Activated CD4-positive, alpha-beta T cell treated with anti-CD3 and anti-CD28 coated beads for 1 hour (primary cell): ENCODE data around the gene ANKS6.

ENCODE experiments used
- DNase-seq: peaks from one replicate; pipeline ENCODE4 v3.0.0-alpha.2; 2020

Gene ANKS6

DNA sequence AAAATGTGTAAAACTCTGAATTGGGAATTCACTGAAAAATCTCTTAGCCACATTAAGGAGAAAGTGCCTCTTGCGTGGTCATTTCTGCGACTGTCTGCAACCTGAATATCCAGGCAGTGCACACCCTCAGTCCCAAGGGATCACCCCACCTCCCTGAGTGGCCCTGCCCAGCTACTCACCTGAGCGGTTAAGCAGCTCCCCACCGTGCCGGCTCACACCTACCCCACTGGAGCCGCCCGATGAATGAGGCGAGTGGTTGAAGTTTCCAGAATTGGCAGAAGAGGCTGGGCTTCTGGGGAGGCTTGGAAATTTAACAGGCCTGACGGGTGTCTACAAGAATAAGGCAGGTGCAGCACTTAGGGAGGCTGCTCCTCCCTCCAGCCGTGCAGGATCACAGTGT is 25.6 kb downstream of the ANKS6 start:
- DNase-seq = no peak

DNA sequence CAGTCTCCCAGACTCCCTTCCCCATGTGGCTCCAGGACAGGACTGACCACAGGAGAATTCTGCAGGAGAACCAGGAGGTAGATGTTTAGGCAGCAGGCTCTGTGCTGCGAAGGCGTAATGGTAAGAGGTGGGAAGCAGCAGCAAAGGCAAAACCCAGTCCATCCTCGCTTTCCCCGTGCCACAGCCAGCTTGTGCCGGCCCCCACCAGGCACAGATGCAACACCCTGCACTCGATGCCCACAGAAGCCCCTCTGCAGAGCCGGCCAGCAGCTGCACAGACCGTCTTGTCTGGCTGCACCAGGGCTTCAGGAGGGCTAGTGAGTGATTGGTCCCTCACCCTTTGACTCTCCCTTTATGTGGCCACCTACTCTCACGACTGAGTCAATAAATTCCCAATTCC is 28.0 kb downstream of the ANKS6 start:
- DNase-seq = no peak

DNA sequence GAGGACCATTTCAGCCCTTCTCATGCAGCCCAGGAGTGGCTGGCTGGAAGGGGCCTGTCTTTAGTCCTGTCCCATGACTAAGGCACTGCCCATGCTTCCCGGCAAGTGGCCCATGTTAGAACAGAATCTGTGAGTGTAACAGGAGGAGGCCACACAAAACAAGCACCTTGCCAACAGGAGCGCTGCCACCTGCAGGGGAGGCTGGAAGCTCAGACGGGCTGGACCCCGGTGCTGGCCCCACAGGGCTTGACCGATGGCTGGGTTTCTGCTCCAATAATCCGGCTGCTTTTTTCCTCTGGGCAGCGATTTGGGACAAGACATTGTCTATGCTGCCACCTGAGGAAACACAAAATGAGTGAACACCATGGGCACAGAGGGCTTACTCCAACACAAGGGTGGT is 28.4 kb downstream of the ANKS6 start:
- DNase-seq = no peak

DNA sequence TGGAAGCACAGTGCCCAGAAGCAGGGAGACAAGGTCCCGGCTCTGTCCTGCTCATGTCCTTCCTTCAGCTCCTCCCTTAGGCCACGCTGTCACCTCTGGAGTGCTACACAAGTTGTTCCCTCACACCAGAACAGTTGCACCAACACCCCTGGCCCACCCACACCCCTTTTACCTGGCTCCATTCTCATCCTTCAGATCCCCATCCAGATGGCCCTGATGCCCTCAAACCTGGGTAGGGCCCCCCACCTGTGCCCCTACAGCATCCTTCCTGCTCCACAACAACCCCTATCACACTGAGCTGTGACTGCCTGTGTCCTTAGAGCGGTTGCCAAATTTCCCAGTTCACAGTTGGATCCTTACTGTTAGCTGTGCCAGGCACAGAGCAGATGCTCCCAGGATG is 29.2 kb downstream of the ANKS6 start:
- no peak for DNase-seq

DNA sequence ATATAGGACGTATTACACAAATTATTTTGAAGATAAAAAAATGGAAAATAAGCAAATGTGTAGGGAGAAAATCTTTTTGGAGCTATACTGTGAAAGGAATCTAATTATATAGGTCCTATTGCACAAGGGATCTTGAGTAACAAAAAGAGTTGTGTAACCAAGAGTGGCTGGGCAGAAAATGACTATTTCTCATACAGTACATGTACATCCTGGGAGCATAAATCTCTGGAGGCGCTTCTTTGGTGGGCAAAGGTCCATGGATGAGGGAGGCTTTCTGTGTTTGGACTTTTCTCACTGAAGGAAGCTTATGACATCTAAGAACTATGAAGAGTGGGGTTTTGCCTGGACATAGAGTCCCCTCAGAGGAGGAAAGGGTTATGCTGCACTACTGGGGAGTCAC is 29.8 kb downstream of the ANKS6 start:
- DNase-seq = no peak

DNA sequence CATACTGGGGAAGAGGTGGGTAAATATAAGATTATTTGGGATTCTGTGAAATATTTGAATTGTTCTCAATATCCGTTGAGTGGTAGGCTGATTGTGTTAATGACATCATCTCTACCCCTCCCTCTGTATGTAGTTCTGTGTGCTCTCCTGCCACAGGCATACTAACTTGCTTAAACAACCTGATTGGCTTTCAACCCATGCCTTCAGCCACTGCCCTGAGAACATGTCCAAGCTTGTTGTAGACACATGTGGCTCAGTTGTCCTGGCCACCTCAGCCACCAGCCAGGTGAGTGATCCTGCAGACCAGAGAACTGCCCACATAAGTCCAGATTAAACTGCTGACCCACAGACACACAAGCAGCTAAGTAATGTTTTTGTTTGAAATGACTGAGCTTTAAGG is 31.1 kb downstream of the ANKS6 start:
- DNase-seq = no peak

DNA sequence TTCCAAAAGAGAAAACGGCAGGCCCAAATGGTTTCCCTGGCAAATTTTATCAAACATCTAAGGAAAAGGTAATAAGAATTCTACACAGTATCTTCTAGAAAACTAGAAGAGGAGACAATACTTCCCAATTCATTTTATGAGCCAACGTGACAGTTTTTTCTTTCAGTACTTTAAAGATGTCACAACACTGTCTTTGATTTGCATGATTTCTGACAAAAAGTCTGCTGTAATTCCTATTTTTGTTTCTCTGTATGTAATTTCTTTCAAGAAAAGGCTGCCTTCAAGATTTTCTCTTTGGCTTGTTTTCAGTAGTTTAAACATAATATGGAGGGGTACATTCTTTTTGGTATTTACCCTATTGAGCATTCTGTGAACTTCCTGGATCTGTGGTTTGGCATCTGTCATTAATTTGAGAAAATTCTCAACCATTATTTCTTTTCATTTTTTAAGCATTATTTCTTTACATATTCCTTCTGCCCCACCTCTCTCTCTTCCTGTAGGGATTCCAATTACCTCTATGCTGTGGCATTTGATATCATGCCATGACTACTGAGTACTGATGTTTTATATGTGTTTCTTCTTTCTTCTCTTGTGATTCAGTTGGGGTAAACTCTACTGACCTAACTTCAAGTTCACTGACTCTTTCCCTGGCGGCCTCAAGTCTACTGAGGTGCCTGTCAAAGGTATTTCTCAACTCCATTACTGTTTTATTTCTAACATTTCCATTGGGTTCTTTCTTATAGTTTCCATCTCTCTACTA is 32.2 kb downstream of the ANKS6 start:
- no peak for DNase-seq

DNA sequence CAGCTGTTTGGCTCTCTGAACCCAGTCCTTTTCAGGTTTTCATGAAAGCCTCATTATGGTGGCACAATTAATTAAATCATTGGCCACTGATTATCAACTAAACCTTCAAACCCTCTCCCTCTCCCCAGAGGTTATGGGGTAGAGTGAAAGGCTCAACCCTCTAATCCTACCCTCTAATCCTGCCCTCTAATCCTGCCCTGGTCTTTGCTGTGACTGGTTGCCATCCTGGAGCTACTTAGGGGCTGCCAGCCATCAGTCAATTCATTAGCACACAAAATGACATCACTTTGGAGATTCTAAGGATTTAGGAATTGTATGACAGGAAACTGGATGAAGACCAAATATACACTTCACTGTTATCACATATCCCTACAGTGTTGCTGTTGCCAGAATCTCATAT is 36.1 kb downstream of the ANKS6 start:
- DNase-seq = no peak

DNA sequence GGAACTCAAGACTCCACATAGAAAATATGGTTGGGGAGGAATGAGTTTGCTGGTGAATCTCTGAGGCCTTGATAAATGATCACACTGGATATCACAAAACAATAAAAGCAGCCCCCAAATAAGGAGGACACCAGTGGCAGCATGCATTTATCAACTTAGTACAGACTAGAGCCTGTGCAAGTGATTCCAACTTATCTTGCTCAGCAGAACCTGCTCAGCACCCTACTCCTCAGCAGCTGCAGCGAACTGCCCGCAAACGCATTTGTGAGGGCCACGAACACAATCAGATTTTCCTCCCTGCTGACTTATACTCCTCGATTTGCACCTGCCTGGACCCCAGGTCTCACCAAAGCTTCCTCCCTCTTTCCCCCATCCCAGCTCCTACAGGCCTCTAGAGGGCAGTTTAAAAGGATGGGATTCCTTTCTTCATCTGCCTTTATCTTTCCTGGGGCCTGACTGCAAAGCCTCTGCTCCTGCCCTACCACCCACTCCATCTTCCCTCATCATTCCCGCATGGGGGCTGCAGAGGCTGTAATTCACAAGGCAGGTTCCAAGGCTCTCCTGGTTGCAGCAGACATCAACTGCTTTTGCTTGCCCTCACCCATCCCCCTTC is 41.2 kb downstream of the ANKS6 start:
- no peak for DNase-seq

DNA sequence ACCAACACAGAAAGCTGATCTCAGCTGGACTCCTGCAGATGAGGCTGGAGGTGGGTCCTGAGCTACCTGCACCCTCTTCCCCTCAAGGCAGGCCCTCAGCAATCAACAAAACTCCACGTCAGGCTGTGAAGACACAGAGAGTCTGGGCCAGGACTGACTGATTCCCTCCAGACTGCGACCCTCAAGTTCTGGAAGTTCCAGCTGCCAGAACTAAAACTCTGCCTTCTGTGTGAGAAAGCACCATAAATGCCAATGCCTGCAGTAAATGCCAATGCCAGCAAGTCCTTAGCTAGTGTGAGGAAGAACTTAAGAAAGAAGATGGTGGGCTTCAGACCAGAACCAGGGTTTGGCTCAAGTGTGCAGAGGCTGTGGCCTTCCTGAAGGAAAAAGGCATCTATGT is 45.1 kb downstream of the ANKS6 start:
- DNase-seq = no peak

DNA sequence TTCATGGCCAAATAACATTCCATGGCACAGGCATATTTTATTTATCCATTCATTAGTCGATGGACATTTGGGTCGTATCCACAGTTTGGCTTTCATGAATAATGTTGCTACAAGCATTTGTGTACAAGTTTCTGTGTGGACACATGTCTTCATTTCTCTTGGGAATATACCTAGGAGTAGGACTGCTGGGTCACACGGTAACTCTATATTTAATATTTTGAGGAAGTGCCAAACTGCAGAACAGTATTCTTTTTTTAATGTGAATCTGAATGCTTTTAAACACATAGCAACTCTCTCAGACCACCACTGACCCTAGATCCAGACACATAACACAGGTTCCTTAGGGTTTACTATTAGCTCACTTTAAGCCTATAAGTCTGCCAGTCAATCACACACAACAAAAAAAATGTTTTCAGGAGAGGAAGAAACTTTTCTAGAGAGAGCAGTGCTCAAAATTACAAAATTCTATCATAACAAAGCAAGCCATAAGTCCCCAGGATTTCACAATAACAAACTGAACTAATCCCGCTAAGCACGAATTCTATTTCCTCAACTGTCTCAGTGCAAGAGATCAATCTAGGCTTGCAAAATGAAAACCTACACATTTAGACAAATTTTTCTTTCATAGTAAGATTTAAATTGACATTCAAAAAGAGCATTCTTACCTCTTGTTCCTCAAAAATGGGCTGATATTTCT is 45.8 kb downstream of the ANKS6 start:
- no peak for DNase-seq

DNA sequence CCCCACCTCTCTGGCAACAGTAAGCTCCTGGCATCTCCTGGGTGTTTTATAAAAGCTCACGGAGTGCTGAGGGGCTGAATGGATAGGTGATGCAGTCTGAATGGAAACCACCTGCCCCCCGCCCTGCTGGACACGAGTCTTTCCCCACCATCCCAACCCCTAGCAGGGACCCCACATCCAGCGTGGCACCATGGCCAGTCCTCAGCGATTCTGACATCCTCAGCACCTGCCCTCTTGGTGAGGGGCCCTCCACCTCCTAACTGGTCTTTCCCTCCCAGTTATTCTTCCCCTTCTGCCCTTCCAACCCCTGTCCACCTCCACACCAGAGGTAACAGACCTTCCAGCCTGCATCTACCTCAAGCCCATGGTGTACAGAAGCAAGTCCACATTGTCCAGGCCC is 48.9 kb downstream of the ANKS6 start:
- no peak for DNase-seq

DNA sequence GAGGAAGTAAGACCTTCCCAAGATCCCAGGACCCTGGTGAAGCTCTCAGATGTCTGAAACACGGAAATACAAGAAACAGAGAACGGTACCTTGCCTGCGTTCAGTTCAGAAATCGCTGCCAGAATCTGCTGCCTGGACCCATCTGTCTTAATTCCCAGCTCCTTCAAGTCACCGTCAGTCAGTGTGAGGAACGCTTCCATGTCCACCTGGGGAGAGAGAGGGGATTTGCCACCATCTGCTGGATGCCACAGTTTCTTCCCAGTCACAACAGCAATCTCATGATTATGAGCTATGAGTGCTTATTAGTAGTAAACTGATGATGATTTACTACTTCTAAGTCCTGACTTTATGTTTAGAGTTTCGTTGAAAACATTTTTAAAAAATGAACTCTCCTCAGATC is 50.9 kb downstream of the ANKS6 start:
- no peak for DNase-seq

DNA sequence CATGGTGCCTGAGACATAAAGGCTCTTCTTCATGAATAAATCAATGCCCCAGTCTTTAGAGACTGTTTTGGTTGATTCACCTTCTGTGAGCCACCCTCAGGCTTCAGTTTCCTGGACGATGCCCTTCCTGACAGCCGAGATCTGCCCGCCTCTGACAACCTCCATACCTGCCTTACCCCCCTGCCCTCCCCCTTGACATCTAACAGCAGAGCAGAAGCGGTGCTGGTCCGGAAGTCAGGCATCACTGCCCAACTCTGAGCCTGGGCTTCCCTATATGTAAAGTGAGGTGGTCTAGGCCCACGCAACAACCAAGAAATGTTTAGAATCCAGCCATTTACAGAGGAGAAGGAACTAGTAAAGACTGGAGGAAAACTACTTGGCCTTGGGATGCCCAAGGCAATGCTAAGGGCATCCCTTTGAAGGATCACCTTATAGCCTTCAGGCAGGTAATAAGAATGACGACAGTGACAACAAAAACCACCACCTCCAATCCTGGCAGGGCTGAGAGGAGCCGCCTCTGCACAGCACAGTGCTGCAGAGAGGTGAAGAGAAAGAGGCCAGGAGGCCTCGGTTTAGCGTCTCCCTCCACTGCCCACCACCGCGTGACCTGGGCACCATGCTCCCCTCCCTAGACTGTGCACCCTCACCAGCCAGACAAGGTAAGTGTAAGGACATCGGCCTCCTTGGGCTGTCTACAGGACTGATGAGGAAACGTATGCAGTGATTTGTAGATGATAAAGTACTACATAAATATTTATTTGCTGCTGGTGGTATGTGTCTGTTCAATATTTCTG is 52.3 kb downstream of the ANKS6 start:
- no peak for DNase-seq

DNA sequence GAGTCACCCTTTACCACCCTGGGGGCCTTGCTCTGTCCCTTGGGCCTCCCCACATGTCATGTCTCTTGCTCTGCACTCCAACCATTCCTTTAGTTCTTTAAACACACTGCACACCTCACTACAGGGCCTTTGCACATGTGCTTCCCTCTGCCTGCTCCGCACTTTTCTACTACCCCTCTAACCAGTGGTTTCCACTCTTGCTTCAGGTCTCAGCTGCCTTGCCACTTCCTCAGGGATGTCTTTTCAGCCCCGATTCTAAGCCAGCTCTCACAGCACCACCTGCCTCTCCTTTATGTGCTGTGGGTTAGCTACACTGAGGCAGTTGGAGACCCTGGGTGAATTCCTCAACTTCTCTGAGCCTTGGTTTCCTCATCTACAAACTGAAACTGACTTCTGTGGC is 53.0 kb downstream of the ANKS6 start:
- no peak for DNase-seq

DNA sequence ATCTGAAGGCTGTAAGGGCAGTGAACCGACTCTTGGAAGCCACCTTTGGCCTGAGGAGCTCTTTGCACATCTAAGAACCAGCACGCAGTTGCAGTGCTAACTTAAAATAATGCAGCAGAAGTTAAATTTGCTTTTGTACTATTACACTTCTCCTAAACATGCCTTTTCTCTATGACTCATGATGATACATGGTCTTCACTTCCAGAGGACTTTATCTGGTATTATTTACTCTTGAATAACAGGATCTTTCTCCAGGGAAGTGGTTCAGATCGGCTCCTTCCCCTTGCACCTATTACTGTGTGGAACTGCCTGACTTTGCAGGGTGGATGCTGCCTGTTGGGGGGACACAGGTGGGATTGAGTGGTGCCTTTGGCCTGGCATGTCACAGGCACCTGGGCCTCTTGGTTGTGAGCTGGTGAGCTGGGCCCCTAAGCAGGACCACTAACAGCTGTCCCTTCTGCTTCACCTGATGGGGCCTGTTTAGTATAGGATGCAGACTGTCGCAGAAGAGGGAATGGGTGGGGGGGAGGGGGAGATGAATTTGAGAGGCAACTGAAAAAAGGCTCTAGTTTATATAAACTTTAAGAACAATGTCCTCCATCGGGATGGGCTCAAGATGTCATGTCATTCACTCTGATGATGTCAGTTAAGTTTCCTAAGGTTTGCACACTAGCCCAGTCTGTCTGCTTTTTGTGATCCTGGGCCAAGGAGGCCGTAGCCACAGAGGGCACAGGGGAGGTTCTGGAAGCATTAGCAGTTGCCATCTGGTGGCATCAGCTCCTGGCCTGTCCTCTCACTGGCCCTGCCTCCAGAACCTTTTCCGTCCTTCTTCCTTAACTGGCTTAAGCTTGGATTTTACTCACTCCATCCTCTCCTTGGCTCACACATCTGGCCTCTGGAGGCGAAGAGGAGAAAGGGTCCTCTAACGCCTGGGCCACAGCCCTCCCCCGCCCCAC is 53.8 kb downstream of the ANKS6 start:
- no peak for DNase-seq

DNA sequence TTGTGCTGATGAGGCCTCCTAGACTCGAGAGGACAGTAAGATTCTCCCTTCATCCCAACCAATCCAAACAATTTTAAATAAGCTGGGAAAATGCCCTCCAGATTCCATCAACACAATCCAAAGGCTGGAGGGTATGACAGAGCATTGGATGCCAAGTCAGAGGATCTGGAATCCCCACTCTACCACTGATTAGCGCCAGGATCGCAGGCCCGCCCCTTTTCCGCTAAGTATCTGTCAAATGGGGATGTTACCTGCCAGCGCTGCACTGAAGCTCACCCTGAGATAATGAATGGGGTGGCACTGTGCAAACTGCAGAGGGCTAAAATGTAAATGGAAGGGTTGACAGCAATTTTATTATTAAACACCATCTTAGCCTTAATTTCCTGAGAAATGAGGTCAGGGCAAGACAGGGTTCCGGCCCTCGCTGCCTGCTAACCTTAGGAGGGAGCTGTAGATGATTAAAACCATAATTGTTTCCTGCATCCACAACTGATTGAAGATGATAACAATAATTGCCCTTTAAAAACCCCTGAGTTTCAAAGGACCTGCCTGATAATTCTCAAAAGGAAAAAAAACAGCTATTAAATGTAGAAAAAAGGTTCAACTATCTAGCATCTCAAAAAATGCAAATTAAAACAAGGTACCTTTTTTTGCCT is 56.0 kb downstream of the ANKS6 start:
- no peak for DNase-seq

DNA sequence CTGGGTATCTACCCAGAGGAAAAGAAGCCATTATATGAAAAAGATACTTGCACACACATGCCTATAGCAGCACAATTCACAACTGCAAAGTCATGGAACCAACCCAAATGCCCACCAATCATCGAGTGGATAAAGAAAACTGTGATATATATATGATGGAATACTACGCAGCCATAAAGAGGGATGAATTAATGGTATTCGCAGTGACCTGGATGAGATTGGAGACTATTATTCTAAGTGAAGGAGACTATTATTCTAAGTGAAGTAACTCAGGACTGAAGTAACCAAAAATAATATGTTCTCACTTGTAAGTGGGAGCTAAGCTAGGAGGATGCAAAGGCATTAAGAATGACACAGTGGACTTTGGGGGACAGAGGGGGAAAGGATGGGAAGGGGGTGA is 57.6 kb downstream of the ANKS6 start:
- DNase-seq = no peak

DNA sequence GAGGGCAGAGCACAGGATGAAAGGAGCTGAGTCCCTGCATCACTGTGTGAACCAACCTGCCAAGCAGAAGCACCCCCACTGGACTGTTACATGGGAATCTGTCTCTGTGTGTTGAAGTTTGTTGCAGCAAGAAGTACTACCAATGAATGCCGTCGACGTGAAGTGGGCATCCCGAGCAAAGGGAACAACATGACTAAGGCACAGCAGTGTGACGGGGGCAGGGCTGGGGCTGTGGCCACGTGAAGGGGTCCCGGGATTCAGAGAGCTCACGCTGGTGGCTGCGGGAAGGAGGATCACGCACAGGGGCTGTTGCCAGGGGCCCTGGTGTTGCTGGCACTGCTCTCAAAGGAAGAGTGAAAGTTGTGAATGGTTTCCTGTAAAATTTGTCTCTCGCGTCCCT is 60.1 kb downstream of the ANKS6 start:
- no peak for DNase-seq

DNA sequence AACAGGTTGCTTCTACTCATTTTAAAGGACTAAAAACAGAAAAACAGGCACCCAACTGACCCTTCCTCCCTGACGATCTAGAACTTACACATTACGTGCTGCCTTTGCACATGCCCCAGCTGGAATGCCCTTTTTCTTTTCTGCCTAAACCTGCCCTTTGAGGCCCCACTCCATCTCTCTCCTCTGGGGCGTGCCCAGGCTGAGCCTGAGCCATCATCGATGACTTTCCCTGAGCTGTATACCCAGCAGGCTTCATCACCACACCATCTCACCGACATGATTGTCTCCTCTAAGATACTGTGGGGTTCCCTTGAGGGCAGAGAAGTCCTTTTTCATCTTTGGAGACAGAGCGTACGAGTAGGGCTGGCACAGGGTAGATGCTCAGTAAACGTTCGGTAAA is 63.6 kb downstream of the ANKS6 start:
- DNase-seq = no peak

DNA sequence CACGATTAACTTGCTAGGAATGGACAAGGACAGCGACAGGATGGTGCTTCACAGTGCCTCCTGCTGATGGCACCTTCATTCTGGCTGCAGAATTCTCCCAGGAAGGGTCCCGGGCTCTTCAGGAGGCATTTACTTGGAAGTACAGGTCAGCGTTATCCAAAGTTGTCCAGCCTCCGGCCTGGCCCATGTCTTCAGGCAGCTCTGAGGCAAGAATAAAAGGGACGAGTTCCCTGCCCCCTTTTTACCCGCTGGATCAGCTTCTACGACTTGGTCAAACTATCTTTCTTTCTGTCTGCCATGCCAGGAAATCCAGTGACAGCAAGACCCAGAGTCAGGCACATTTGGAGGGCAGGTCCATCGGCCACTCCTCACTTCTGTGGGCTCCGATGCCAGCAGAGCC is 64.3 kb downstream of the ANKS6 start:
- DNase-seq = no peak

DNA sequence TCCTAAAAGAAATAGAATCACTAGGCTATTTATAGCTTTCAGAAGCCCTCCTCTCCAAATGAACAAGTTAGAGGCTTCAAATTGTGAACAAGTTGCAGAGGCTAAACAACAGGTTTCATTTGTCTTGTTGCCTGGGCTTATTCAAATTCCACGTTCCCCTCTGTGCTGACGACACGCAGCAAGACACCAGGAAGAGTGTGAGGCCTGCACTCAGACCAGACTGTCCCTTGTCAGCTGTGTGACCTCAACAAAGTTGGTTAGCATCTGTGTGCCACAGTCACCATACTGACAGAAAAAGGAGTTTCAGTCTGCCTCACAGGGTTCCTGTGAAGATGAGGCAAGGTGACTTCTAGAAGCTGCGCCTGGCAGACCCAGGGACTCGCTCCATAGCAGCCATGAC is 65.5 kb downstream of the ANKS6 start:
- DNase-seq = no peak
